Liver (tissue), 3 donors: Measurements from ENCODE around the gene SRSF3.

Experiments used
- CTCF ChIP-seq: fragments of 150-350 bp; IDR thresholded peaks from 2 replicates; pipeline ENCODE4 v1.5.1; 2017; ENCODE audit warnings: improper control_type of control experiment, low read depth, low read length; ENCODE audit not compliant: missing input control
- FOXA1 ChIP-seq: IDR thresholded peaks from 2 replicates; pipeline ENCODE4 v1.6.1; 2016; ENCODE audit warnings: antibody characterized with exemption
- GABPA ChIP-seq, 2 donors: IDR thresholded peaks in 1 of 2; conservative IDR thresholded peaks in 1 of 2; 2 replicates each; pipeline ENCODE4 v1.6.1; 2016; ENCODE audit warnings: antibody characterized with exemption in 2 of 2, mild to moderate bottlenecking in 1 of 2, moderate library complexity in 1 of 2
- JUND ChIP-seq, 2 donors: IDR thresholded peaks; 2 replicates each; pipeline ENCODE4 v1.6.1; 2016; ENCODE audit warnings: antibody characterized with exemption in 2 of 2
- MAX ChIP-seq: IDR thresholded peaks from 2 replicates; pipeline ENCODE4 v1.6.1; 2016; ENCODE audit warnings: antibody characterized with exemption
- NR2F2 ChIP-seq: IDR thresholded peaks from 2 replicates; pipeline ENCODE4 v1.6.1; 2016; ENCODE audit warnings: antibody characterized with exemption
- RAD21 ChIP-seq, 2 donors: IDR thresholded peaks; 2 replicates each; pipeline ENCODE4 v1.6.1; 2016; ENCODE audit warnings: antibody characterized with exemption in 2 of 2, mild to moderate bottlenecking in 2 of 2
- REST ChIP-seq: IDR thresholded peaks from 2 replicates; pipeline ENCODE4 v1.6.1; 2016; ENCODE audit warnings: antibody characterized with exemption, mild to moderate bottlenecking
- TAF1 ChIP-seq: conservative IDR thresholded peaks from 2 replicates; pipeline ENCODE4 v1.6.1; 2016; ENCODE audit warnings: antibody characterized with exemption, mild to moderate bottlenecking
- YY1 ChIP-seq: IDR thresholded peaks from 2 replicates; pipeline ENCODE4 v1.6.1; 2016; ENCODE audit warnings: antibody characterized with exemption, mild to moderate bottlenecking
- donor health status: healthy.
- donor health status: healthy.

GRCh38 chr6:36598326-36598725, 4.2 kb downstream of the SRSF3 start:
- no peak for TF ChIP-seq CTCF
- no peak for TF ChIP-seq JUND (IDR thresholded peaks at IDR 0.05)
- no peak for TF ChIP-seq REST
- TF ChIP-seq TAF1 = no peak
- TF ChIP-seq FOXA1 = no peak
- no peak for TF ChIP-seq YY1
- TF ChIP-seq GABPA (IDR thresholded peaks at IDR 0.05 in 1 of 2, conservative IDR thresholded peaks at IDR 0.05 in 1 of 2) = no peak
- TF ChIP-seq MAX = no peak
- TF ChIP-seq RAD21 (IDR thresholded peaks at IDR 0.05) = no peak
- no peak for TF ChIP-seq NR2F2
